GM12878 (cell line): Measurements from ENCODE around the gene PLEKHA1. TPM values are rescaled to one million over a fixed set of nuclear protein-coding genes. Genes with fewer than 3 reads are reported as not detected.

Experiments used
- ATAC-seq: fragments of 200-7000 bp; cut with Tn5 transposase; 3 replicates; pipeline ENCODE4 v1.9.1; 2020; ENCODE audit warnings: mild to moderate bottlenecking, moderate library complexity
- BruUV-seq: library from RNA; stranded (reverse); fragments of 400-500 nt; replicated peaks from 2 replicates; lab custom pipeline; 2021; lab: Mats Ljungman, UMichigan
- CTCF ChIA-PET: fragments of 300-600 bp; sonication (Branson Sonifier 250); formaldehyde crosslinking; extraction: SDS; loops from one replicate; lab custom pipeline; 2021; ENCODE audit warnings: inconsistent platforms; lab: Yijun Ruan, JAX
- POLR2A ChIA-PET: fragments of 350-600 bp; formaldehyde crosslinking; extraction: SDS; loops from one replicate; lab custom pipeline; 2021; ENCODE audit warnings: inconsistent platforms; lab: Charles Lee
- RAD21 ChIA-PET: fragments of 300-600 bp; sonication (Branson Sonifier 250); formaldehyde crosslinking; loops from one replicate; lab custom pipeline; 2023; ENCODE audit warnings: antibody characterized with exemption; ENCODE audit not compliant: unreplicated experiment; lab: Charles Lee
- SMC1A ChIA-PET: fragments of 300-600 bp; sonication (Branson Sonifier 250); formaldehyde crosslinking; loops from one replicate; lab custom pipeline; 2023; ENCODE audit not compliant: unreplicated experiment, uncharacterized antibody; lab: Charles Lee
- DNase-seq: peaks from one replicate; pipeline ENCODE4 v3.0.0-alpha.2; 2011; ENCODE audit warnings: low read depth, low spot score
- FAIRE-seq: peaks from 3 replicates; lab custom pipeline; 2011; peaks lifted over from hg19 to GRCh38; lab: Jason Lieb, UNC
- H2AFZ ChIP-seq: 2 replicates; pipeline ENCODE4 v1.6.0; 2011; ENCODE audit warnings: low read depth, low read length, control low read depth; ENCODE audit not compliant: control insufficient read depth
- H3K27ac ChIP-seq: 2 replicates; pipeline ENCODE4 v1.5.1; 2011; ENCODE audit warnings: control low read depth; ENCODE audit not compliant: control insufficient read depth, insufficient read depth
- H3K27me3 ChIP-seq, 2 experiments: replicated peaks in 1 of 2; 2 replicates each; pipeline versions ENCODE4 v1.6.0 to v1.6.1; 2011; ENCODE audit warnings: low read length in 1 of 2; ENCODE audit not compliant: control insufficient read depth in 2 of 2, insufficient read depth in 2 of 2
- H3K36me3 ChIP-seq, 2 experiments: 2 replicates each; pipeline ENCODE4 v1.5.1; 2011; ENCODE audit warnings: low read length in 1 of 2; ENCODE audit not compliant: control insufficient read depth in 2 of 2, insufficient read depth in 2 of 2
- H3K4me1 ChIP-seq: 2 replicates; pipeline ENCODE4 v1.6.1; 2011; ENCODE audit warnings: mild to moderate bottlenecking, low read length, moderate library complexity, mixed read lengths; ENCODE audit not compliant: control insufficient read depth, insufficient read depth
- H3K4me2 ChIP-seq: 2 replicates; pipeline ENCODE4 v1.6.0; 2011; ENCODE audit warnings: control low read depth; ENCODE audit not compliant: control insufficient read depth, insufficient read depth
- H3K4me3 ChIP-seq: fragments of 200-600 bp; sonication (generic); 2 replicates; pipeline ENCODE4 v1.5.1; 2016
- H3K79me2 ChIP-seq: 2 replicates; pipeline ENCODE4 v1.6.0; 2011; ENCODE audit warnings: low read length; ENCODE audit not compliant: control insufficient read depth, insufficient read depth
- H3K9ac ChIP-seq: 2 replicates; pipeline ENCODE4 v1.8.0; 2011; ENCODE audit warnings: low read length, control low read depth, mixed read lengths; ENCODE audit not compliant: control insufficient read depth, insufficient read depth
- H3K9me3 ChIP-seq: replicated peaks from 3 replicates; pipeline ENCODE4 v1.5.1; 2011; ENCODE audit warnings: mild to moderate bottlenecking, low read length; ENCODE audit not compliant: control insufficient read depth, insufficient read depth
- H4K20me1 ChIP-seq: 2 replicates; pipeline ENCODE4 v1.6.0; 2011; ENCODE audit not compliant: control insufficient read depth, insufficient read depth
- CHD1 ChIP-seq: IDR thresholded peaks from 2 replicates; pipeline ENCODE4 v1.6.1; 2012; ENCODE audit warnings: low read depth, low read length, improper control_type of control experiment
- IRF4 ChIP-seq: IDR thresholded peaks from 2 replicates; pipeline ENCODE4 v1.6.1; 2011; ENCODE audit warnings: low read depth, low read length
- NRF1 ChIP-seq: conservative IDR thresholded peaks from 2 replicates; pipeline ENCODE4 v1.6.1; 2011; ENCODE audit warnings: mild to moderate bottlenecking, low read depth, low read length, improper control_type of control experiment
- POLR2AphosphoS2 ChIP-seq: IDR thresholded peaks from 2 replicates; pipeline ENCODE4 v1.6.1; 2011; ENCODE audit warnings: low read depth, mild to moderate bottlenecking, low read length, improper control_type of control experiment, moderate library complexity
- RBBP5 ChIP-seq: fragments of 200-600 bp; sonication (generic); conservative IDR thresholded peaks from 2 replicates; pipeline ENCODE4 v1.6.1; 2016
- TAF1 ChIP-seq: IDR thresholded peaks from 2 replicates; pipeline ENCODE4 v1.6.1; 2011; ENCODE audit warnings: mild to moderate bottlenecking, low read depth, low read length, borderline replicate concordance
- WGBS: methylation state at CpG from one replicate; pipeline ENCODE4 v1.1.6; 2016; ENCODE audit warnings: low lambda C conversion rate; ENCODE audit not compliant: insufficient replicate concordance, insufficient coverage; ENCODE audit errors: missing lambda C conversion rate; 5-methylcytosine and 5-hydroxymethylcytosine counted together
- in situ Hi-C: fragments of 300-500 bp; cut with MboI; formaldehyde crosslinking; loops from 9 replicates; pipeline ENCODE4 v1.14.3; 2018; ENCODE audit warnings: mixed read lengths
- intact Hi-C: fragments of 100-400 bp; cut with micrococcal nuclease; formaldehyde crosslinking; loops from one replicate; pipeline ENCODE4 v1.14.2; 2022; ENCODE audit not compliant: unreplicated experiment
- polyA plus RNA-seq, 11 experiments: library from polyadenylated mRNA; depleted of rRNA in 4 of 11; unstranded in 6 of 11; stranded (reverse) in 5 of 11; fragments of >200 nt; fragmentation: Nextera tagmentation in 4 of 11; fragmentation: Illumina TruSeq in 1 of 11; extraction: Ambion mirVana in 4 of 11; extraction: Trizol in 1 of 11; gene quantifications; 1 replicate in 1 of 11; 2 replicates in 10 of 11; pipeline versions ENCODE4 v1.2.1 to v1.2.3, GENCODE V29; 2011 to 2016; ENCODE audit warnings: inconsistent platforms in 2 of 11, missing spikeins in 2 of 11, low read depth in 1 of 11
- total RNA-seq, 4 experiments: library from RNA; depleted of rRNA in 3 of 4; stranded (reverse); fragments of >200 nt in 3 of 4; fragmentation: Illumina TruSeq in 1 of 4; extraction: Trizol in 1 of 4; gene quantifications; 2 replicates each; pipeline versions ENCODE4 v1.2.1 to v1.2.3, GENCODE V29; 2013 to 2021
- TF ChIP-seq, protein P1 (sequence below): fragments of 450-650 bp; IDR thresholded peaks from 2 replicates; pipeline ENCODE4 v1.6.1; 2017; ENCODE audit warnings: antibody characterized with exemption, mild to moderate bottlenecking, moderate library complexity
- TF ChIP-seq, protein P2 (sequence below), 3 experiments: IDR thresholded peaks in 2 of 3; conservative IDR thresholded peaks in 1 of 3; 2 replicates each; pipeline ENCODE4 v1.5.1; 2011; ENCODE audit warnings: low read depth in 3 of 3, low read length in 3 of 3, mild to moderate bottlenecking in 3 of 3, control low read depth in 2 of 3, moderate library complexity in 2 of 3, inconsistent platforms in 1 of 3, mixed read lengths in 1 of 3; ENCODE audit not compliant: control insufficient read depth in 2 of 3, insufficient read depth in 1 of 3; ENCODE audit errors: extremely low read depth in 1 of 3
- TF ChIP-seq, protein P3 (sequence below): fragments of 450-650 bp; formaldehyde crosslinking; IDR thresholded peaks from 2 replicates; pipeline ENCODE4 v1.4.0; 2020; ENCODE audit warnings: mild to moderate bottlenecking, moderate library complexity

Gene PLEKHA1
- total and polyA plus RNA-seq, 10 of the 15 experiments (the other 5 are each of a cell fraction or from before 2014, with no cell fraction given): 0.15 to 6.0 (median 0.32) TPM

GRCh38 chr10:122349758-122350369 is 24.6 kb upstream of the PLEKHA1 start:
- Histone ChIP-seq H3K79me2 (no peaks in the 10 kb centered on the region), H3K9ac (no peak overlapping the region), H3K4me2 (no peak overlapping the region), H3K4me3 (no peak overlapping the region), H2AFZ (no peak overlapping the region), H3K27me3 (peaks cover 2% of the 10 kb centered on the region in 2 experiments; a peak in 2 of 4 replicates), H3K4me1 (no peaks in the 10 kb centered on the region), H3K27ac (no peak overlapping the region), H3K9me3 (no peaks in the 10 kb centered on the region), H3K36me3 (no peaks in the 10 kb centered on the region), H4K20me1 (no peaks in the 10 kb centered on the region)
- intact Hi-C loops (no loop called here), in situ Hi-C loops (loop anchor here (5.0 kb wide), 1 partner anchor 77 kb away; no protein-coding TSS in a partner anchor)
- no peak for DNase-seq
- ATAC-seq: no peak
- WGBS: 3% methylated on average over 3 of the region's 3 CpGs
- ChIA-PET RAD21 (no interaction called here), SMC1A (no interaction called here), POLR2A (no interaction called here), CTCF (interaction anchor here (2.2 kb wide), 1 partner anchor 84 kb away, joined by 7 read pairs; no protein-coding TSS in a partner anchor)
- FAIRE-seq: no peak
- no TSS peak for BruUV-seq
- TF ChIP-seq, protein P1, sequence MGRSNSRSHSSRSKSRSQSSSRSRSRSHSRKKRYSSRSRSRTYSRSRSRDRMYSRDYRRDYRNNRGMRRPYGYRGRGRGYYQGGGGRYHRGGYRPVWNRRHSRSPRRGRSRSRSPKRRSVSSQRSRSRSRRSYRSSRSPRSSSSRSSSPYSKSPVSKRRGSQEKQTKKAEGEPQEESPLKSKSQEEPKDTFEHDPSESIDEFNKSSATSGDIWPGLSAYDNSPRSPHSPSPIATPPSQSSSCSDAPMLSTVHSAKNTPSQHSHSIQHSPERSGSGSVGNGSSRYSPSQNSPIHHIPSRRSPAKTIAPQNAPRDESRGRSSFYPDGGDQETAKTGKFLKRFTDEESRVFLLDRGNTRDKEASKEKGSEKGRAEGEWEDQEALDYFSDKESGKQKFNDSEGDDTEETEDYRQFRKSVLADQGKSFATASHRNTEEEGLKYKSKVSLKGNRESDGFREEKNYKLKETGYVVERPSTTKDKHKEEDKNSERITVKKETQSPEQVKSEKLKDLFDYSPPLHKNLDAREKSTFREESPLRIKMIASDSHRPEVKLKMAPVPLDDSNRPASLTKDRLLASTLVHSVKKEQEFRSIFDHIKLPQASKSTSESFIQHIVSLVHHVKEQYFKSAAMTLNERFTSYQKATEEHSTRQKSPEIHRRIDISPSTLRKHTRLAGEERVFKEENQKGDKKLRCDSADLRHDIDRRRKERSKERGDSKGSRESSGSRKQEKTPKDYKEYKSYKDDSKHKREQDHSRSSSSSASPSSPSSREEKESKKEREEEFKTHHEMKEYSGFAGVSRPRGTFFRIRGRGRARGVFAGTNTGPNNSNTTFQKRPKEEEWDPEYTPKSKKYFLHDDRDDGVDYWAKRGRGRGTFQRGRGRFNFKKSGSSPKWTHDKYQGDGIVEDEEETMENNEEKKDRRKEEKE: no peak
- no peak for TF ChIP-seq CHD1
- TF ChIP-seq, protein P2, sequence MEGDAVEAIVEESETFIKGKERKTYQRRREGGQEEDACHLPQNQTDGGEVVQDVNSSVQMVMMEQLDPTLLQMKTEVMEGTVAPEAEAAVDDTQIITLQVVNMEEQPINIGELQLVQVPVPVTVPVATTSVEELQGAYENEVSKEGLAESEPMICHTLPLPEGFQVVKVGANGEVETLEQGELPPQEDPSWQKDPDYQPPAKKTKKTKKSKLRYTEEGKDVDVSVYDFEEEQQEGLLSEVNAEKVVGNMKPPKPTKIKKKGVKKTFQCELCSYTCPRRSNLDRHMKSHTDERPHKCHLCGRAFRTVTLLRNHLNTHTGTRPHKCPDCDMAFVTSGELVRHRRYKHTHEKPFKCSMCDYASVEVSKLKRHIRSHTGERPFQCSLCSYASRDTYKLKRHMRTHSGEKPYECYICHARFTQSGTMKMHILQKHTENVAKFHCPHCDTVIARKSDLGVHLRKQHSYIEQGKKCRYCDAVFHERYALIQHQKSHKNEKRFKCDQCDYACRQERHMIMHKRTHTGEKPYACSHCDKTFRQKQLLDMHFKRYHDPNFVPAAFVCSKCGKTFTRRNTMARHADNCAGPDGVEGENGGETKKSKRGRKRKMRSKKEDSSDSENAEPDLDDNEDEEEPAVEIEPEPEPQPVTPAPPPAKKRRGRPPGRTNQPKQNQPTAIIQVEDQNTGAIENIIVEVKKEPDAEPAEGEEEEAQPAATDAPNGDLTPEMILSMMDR (IDR thresholded peaks at IDR 0.05 in 2 of 3, conservative IDR thresholded peaks at IDR 0.05 in 1 of 3; ENCODE audit: control insufficient read depth in 2 of 3, extremely low read depth in 1 of 3, insufficient read depth in 1 of 3, low read depth in 3 of 3, low read length in 3 of 3): no peak
- no peak for TF ChIP-seq POLR2AphosphoS2
- TF ChIP-seq NRF1: no peak
- TF ChIP-seq, protein P3, sequence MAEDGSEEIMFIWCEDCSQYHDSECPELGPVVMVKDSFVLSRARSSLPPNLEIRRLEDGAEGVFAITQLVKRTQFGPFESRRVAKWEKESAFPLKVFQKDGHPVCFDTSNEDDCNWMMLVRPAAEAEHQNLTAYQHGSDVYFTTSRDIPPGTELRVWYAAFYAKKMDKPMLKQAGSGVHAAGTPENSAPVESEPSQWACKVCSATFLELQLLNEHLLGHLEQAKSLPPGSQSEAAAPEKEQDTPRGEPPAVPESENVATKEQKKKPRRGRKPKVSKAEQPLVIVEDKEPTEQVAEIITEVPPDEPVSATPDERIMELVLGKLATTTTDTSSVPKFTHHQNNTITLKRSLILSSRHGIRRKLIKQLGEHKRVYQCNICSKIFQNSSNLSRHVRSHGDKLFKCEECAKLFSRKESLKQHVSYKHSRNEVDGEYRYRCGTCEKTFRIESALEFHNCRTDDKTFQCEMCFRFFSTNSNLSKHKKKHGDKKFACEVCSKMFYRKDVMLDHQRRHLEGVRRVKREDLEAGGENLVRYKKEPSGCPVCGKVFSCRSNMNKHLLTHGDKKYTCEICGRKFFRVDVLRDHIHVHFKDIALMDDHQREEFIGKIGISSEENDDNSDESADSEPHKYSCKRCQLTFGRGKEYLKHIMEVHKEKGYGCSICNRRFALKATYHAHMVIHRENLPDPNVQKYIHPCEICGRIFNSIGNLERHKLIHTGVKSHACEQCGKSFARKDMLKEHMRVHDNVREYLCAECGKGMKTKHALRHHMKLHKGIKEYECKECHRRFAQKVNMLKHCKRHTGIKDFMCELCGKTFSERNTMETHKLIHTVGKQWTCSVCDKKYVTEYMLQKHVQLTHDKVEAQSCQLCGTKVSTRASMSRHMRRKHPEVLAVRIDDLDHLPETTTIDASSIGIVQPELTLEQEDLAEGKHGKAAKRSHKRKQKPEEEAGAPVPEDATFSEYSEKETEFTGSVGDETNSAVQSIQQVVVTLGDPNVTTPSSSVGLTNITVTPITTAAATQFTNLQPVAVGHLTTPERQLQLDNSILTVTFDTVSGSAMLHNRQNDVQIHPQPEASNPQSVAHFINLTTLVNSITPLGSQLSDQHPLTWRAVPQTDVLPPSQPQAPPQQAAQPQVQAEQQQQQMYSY (CRISPR knock-in tag): no peak
- TF ChIP-seq RBBP5: no peak
- TF ChIP-seq IRF4: no peak
- TF ChIP-seq TAF1: no peak
